ENCODE data around the gene TIMM22. TPM values are rescaled to one million over a fixed set of nuclear protein-coding genes. Genes with fewer than 3 reads are reported as not detected.
A peak's percentile ranks its signal among the peaks of the same experiment; 100 is the strongest.
"Not testable (repeated sequence)": the region's sequence is repeated elsewhere in the genome, so short reads cannot be mapped to it uniquely, and the experiment has no call there.

Gene TIMM22
- 10 to 100 TPM; 14.7 to 17.1 (median 14.9) TPM for total RNA-seq

GRCh38 chr17:996554-997344 lies at the start of gene TIMM22:
Gene TIMM22 (plus strand): TSS chr17:997129. CDS start chr17:997143, 14 bp downstream.
- H3K4me1 ChIP-seq, result peaks cover 10 to 27% of the 10 kb centered on the region in 2 donors
- WGBS, 2 donors, result 1% methylated on average over 28 to 68 of the region's 71 CpGs
- H3K27me3 ChIP-seq, result no peaks in the 10 kb centered on the region
- H3K4me3 ChIP-seq (replicated peaks in 1 of 3), result peak within 1 kb of the TSS; percentile 83 to 94 (median 85)
- DNase-seq, result peak; percentile 91 to 94
- TF ChIP-seq POLR2A (IDR thresholded peaks at IDR 0.05), result peak in 1 of 2 donors; percentile 76
- peak; percentile 79 to 99 (median 95) for TF ChIP-seq CTCF (IDR thresholded peaks at IDR 0.05)
- no peaks in the 10 kb centered on the region for H3K9me3 ChIP-seq
- peak within 1 kb of the TSS; percentile 85 to 93 (median 89) for H3K27ac ChIP-seq
- intact Hi-C loops (cut with DNase I), result no loop called here
- H3K36me3 ChIP-seq, result peaks cover 16 to 17% of the 10 kb centered on the region in 2 donors

- no peaks in the 10 kb centered on the region for H3K27me3 ChIP-seq
- TF ChIP-seq POLR2A (IDR thresholded peaks at IDR 0.05) (no peak), CTCF (IDR thresholded peaks at IDR 0.05) (no peak)
- peaks cover 0 to 16% of the 10 kb centered on the region in 2 donors for H3K4me1 ChIP-seq
- no peak overlapping the region for H3K4me3 ChIP-seq (replicated peaks in 1 of 3)
- DNase-seq, result peak in 1 of 2 donors; percentile 44
- intact Hi-C loops (cut with DNase I), result no loop called here
- no peaks in the 10 kb centered on the region for H3K36me3 ChIP-seq
- no peaks in the 10 kb centered on the region for H3K9me3 ChIP-seq
- no peak overlapping the region for H3K27ac ChIP-seq
- 56 to 62% methylated on average over 18 to 25 of the region's 25 CpGs for WGBS, 2 donors
Measured at GRCh38 chr17:948284-948852, 48.6 kb upstream of the TIMM22 start.

- 68 to 81% methylated on average over 7 to 8 of the region's 12 CpGs for WGBS, 2 donors
- TF ChIP-seq CTCF (IDR thresholded peaks at IDR 0.05), result no peak
- TF ChIP-seq POLR2A (IDR thresholded peaks at IDR 0.05), result no peak
- no peak overlapping the region for H3K4me3 ChIP-seq (replicated peaks in 1 of 3)
- H3K4me1 ChIP-seq, result peaks cover 0 to 23% of the 10 kb centered on the region in 2 donors
- no peaks in the 10 kb centered on the region for H3K36me3 ChIP-seq
- H3K9me3 ChIP-seq, result no peaks in the 10 kb centered on the region
- H3K27ac ChIP-seq, result no peak overlapping the region
- intact Hi-C loops (cut with DNase I), result no loop called here
- H3K27me3 ChIP-seq, result no peaks in the 10 kb centered on the region
- DNase-seq, result no peak
Measured at GRCh38 chr17:949623-950303, 47.2 kb upstream of the TIMM22 start.

- H3K4me1 ChIP-seq, result peaks cover 0 to 25% of the 10 kb centered on the region in 2 donors
- 22 to 27% methylated on average over 16 to 17 of the region's 27 CpGs for WGBS, 2 donors
- no peaks in the 10 kb centered on the region for H3K36me3 ChIP-seq
- no peak overlapping the region for H3K4me3 ChIP-seq (replicated peaks in 1 of 3)
- no peaks in the 10 kb centered on the region for H3K27me3 ChIP-seq
- DNase-seq, result peak; percentile 80 to 88
- H3K9me3 ChIP-seq, result no peaks in the 10 kb centered on the region
- peak overlapping the region; percentile 76 to 87 (median 87) for H3K27ac ChIP-seq
- TF ChIP-seq POLR2A (IDR thresholded peaks at IDR 0.05) (peak in 1 of 2 donors; percentile 56), CTCF (IDR thresholded peaks at IDR 0.05) (no peak)
- intact Hi-C loops (cut with DNase I), result no loop called here
Measured at GRCh38 chr17:951325-952132, 45.4 kb upstream of the TIMM22 start.

GRCh38 chr17:952592-952991 lies 44.3 kb upstream of the TIMM22 start:
- H3K27me3 ChIP-seq; DNase-seq; intact Hi-C loops (cut with DNase I); H3K9me3 ChIP-seq; H3K4me3 ChIP-seq (replicated peaks in 1 of 3); H3K36me3 ChIP-seq; H3K27ac ChIP-seq: not testable (repeated sequence)
- 96 to 97% methylated on average over 12 to 17 of the region's 18 CpGs for WGBS, 2 donors
- H3K4me1 ChIP-seq, result peaks cover 0 to 25% of the 10 kb centered on the region in 2 donors

Data from thyroid gland (tissue), 4 donors.